SK-N-SH treated with all-trans-retinoic acid at 6 μM for 48 hours (cell line): ENCODE measurements around the gene ZEB1.

Source experiments
- ATAC-seq: fragments of 200-7000 bp; cut with Tn5 transposase; 3 replicates; pipeline ENCODE4 v1.9.1; 2020; ENCODE audit warnings: mild to moderate bottlenecking, moderate library complexity
- BACH2 ChIP-seq: fragments of 250-450 bp; sonication (Bioruptor Pico); IDR thresholded peaks from 2 replicates; pipeline ENCODE4 v1.9.0; 2021; ENCODE audit warnings: mild to moderate bottlenecking, borderline replicate concordance
- CREB5 ChIP-seq: fragments of 250-450 bp; sonication (Bioruptor Pico); IDR thresholded peaks from 2 replicates; pipeline ENCODE4 v1.5.1; 2020; ENCODE audit warnings: low read depth, mild to moderate bottlenecking, moderate library complexity
- CSDC2 ChIP-seq: fragments of 250-450 bp; sonication (Bioruptor Pico); IDR thresholded peaks from 2 replicates; pipeline ENCODE4 v1.5.0; 2020; ENCODE audit warnings: mild to moderate bottlenecking, moderate library complexity
- CSRNP3 ChIP-seq: fragments of 250-450 bp; sonication (Bioruptor Pico); IDR thresholded peaks from 2 replicates; pipeline ENCODE4 v1.5.1; 2021; ENCODE audit warnings: mild to moderate bottlenecking, moderate library complexity
- ESRRG ChIP-seq: fragments of 250-450 bp; sonication (Bioruptor Pico); IDR thresholded peaks from 2 replicates; pipeline ENCODE4 v1.6.1; 2021; ENCODE audit warnings: mild to moderate bottlenecking
- GLIS3 ChIP-seq: fragments of 250-450 bp; sonication (Bioruptor Pico); IDR thresholded peaks from 2 replicates; pipeline ENCODE4 v1.5.0; 2020; ENCODE audit warnings: mild to moderate bottlenecking, moderate library complexity
- ISL1 ChIP-seq: fragments of 250-450 bp; sonication (Bioruptor Pico); IDR thresholded peaks from 2 replicates; pipeline ENCODE4 v2.1.2; 2022; ENCODE audit warnings: mild to moderate bottlenecking, moderate library complexity
- OSR1 ChIP-seq: fragments of 250-450 bp; sonication (Bioruptor Pico); IDR thresholded peaks from 2 replicates; pipeline ENCODE4 v1.8.0; 2022; ENCODE audit warnings: moderate library complexity, mild to moderate bottlenecking, inconsistent platforms
- PATZ1 ChIP-seq: fragments of 250-450 bp; sonication (Bioruptor Pico); IDR thresholded peaks from 2 replicates; pipeline ENCODE4 v1.8.0; 2020; ENCODE audit warnings: mild to moderate bottlenecking, moderate library complexity, borderline replicate concordance
- POU6F1 ChIP-seq: fragments of 250-450 bp; sonication (Bioruptor Pico); IDR thresholded peaks from 2 replicates; pipeline ENCODE4 v1.8.0; 2021; ENCODE audit warnings: low read depth, mild to moderate bottlenecking, moderate library complexity, borderline replicate concordance
- PPARA ChIP-seq: fragments of 250-450 bp; sonication (Bioruptor Pico); IDR thresholded peaks from 2 replicates; pipeline ENCODE4 v1.5.0; 2020; ENCODE audit warnings: mild to moderate bottlenecking, borderline replicate concordance
- SNAI2 ChIP-seq: fragments of 250-450 bp; sonication (Bioruptor Pico); IDR thresholded peaks from 2 replicates; pipeline ENCODE4 v1.5.0; 2020; ENCODE audit warnings: mild to moderate bottlenecking, moderate library complexity
- TCF4 ChIP-seq: fragments of 250-450 bp; sonication (Bioruptor Pico); IDR thresholded peaks from 2 replicates; pipeline ENCODE4 v1.8.0; 2021; ENCODE audit warnings: mild to moderate bottlenecking, moderate library complexity, borderline replicate concordance
- TSHZ2 ChIP-seq: fragments of 250-450 bp; sonication (Bioruptor Pico); IDR thresholded peaks from 2 replicates; pipeline ENCODE4 v1.5.0; 2020; ENCODE audit warnings: mild to moderate bottlenecking, moderate library complexity
- ZC3H10 ChIP-seq: fragments of 250-450 bp; sonication (Bioruptor Pico); IDR thresholded peaks from 2 replicates; pipeline ENCODE4 v1.5.1; 2021; ENCODE audit warnings: mild to moderate bottlenecking, moderate library complexity
- ZFP3 ChIP-seq: fragments of 250-450 bp; sonication (Bioruptor Pico); IDR thresholded peaks from 2 replicates; pipeline ENCODE4 v1.5.0; 2020; ENCODE audit warnings: mild to moderate bottlenecking, moderate library complexity
- ZFP30 ChIP-seq: fragments of 450-650 bp; formaldehyde crosslinking; IDR thresholded peaks from 2 replicates; pipeline ENCODE4 v1.5.0; 2022; ENCODE audit warnings: mild to moderate bottlenecking, moderate library complexity
- ZNF565 ChIP-seq: fragments of 450-650 bp; formaldehyde crosslinking; conservative IDR thresholded peaks from 2 replicates; pipeline ENCODE4 v1.5.0; 2020; ENCODE audit warnings: low read depth, mild to moderate bottlenecking, moderate library complexity
- ZNF8 ChIP-seq: fragments of 450-650 bp; formaldehyde crosslinking; IDR thresholded peaks from 2 replicates; pipeline ENCODE4 v1.5.0; 2020; ENCODE audit warnings: mild to moderate bottlenecking, moderate library complexity

Gene ZEB1

GRCh38 chr10:31318854-31319601 lies at the start of gene ZEB1:
ZEB1 (plus strand) TSS chr10:31319216; CDS start chr10:31319235, 19 bp downstream.
- ATAC-seq = peak; percentile 76
- no peak for TF ChIP-seq SNAI2 (CRISPR knock-in tag)

GRCh38 chr10:31270954-31271353 lies 48.1 kb upstream of the ZEB1 start:
- no peak for ATAC-seq
- TF ChIP-seq POU6F1 (CRISPR knock-in tag) (no peak), OSR1 (CRISPR knock-in tag) (no peak), ZFP30 (CRISPR knock-in tag) (no peak), PPARA (CRISPR knock-in tag) (no peak), GLIS3 (CRISPR knock-in tag) (no peak), CSRNP3 (CRISPR knock-in tag) (no peak), BACH2 (CRISPR knock-in tag) (no peak), ESRRG (CRISPR knock-in tag) (no peak), TCF4 (CRISPR knock-in tag) (no peak), TSHZ2 (CRISPR knock-in tag) (no peak), ZFP3 (no peak)

GRCh38 chr10:31272841-31273240 lies 46.2 kb upstream of the ZEB1 start:
- no peak for ATAC-seq
- no peak for TF ChIP-seq ESRRG (CRISPR knock-in tag)
- TF ChIP-seq TSHZ2 (CRISPR knock-in tag) = no peak
- no peak for TF ChIP-seq OSR1 (CRISPR knock-in tag)

GRCh38 chr10:31273789-31274188 lies 45.2 kb upstream of the ZEB1 start:
- no peak for ATAC-seq
- TF ChIP-seq TSHZ2 (CRISPR knock-in tag) (no peak), ISL1 (no peak), ZC3H10 (CRISPR knock-in tag) (no peak), PPARA (CRISPR knock-in tag) (no peak), PATZ1 (CRISPR knock-in tag) (no peak), CREB5 (CRISPR knock-in tag) (no peak), OSR1 (CRISPR knock-in tag) (no peak), ZNF565 (CRISPR knock-in tag) (no peak), CSDC2 (CRISPR knock-in tag) (no peak), ZFP30 (CRISPR knock-in tag) (no peak), BACH2 (CRISPR knock-in tag) (no peak), GLIS3 (CRISPR knock-in tag) (no peak), ZNF8 (CRISPR knock-in tag) (no peak)
